Stimulated activated CD4-positive, alpha-beta T cell treated with anti-CD3 and anti-CD28 coated beads, Interleukin-12 subunit alpha, Interleukin-12 subunit beta, amount 100 ng/mL, for 4 hours (primary cell): ENCODE data around the gene HPS4.

Source experiments
- DNase-seq: peaks from one replicate; pipeline ENCODE4 v3.0.0-alpha.2; 2020

The HPS4 gene

DNA sequence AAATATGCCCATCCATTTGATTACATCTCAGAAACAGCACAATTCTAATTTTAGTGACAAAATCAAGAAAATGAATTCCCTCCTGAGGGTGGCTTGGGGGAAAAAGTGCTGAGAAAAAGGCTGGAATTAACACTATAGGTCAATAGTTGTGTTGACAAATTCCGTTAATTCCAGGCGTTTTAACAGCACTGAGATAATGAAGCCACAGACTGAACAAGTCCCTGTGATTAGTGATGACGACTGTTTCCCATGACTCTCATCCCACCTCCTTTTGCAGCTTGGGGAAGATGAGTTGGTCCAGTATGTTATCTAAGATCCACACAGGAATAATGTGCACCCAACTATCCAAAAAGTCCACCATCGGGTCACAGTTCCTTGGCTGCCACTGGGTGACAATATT is 12.9 kb upstream of the HPS4 start:
- DNase-seq = no peak

DNA sequence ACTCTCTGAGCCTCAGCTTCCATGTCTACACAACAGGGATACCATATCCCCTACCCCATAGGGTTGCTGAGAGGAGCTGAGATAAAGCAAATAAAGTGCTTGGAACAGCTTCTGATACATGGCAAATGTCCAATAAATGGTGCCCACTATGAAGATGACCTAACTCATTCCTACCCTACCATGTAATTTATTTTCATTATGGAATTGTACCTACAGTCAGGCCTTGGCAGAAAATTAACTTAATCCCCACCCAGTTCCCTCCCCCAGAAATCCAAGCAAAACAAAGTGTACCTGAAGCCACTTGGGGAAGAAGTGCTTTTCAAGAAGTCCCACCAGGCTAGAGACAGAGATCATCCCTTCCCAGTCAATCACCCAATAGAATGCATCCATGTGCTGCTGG is 10.9 kb upstream of the HPS4 start:
- DNase-seq = no peak

DNA sequence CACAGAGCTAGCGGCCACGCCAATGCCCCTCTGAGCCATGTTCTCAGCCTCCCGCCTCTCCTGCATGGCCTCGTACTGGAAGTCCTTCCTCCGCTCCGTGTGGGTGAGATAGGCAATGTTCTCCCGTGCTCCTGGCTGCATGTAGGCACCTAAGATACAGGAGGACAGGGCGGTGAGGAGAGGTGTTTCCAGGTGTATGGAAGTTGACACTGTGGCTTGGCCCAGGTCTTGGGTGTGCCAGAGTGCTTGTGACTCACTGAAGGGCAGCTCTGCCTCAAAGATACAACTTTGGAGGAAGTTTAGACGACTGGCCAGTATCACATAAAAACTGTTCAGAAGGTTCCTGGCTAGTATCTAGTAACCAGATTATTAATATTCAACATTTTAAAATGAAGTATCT is 8.6 kb upstream of the HPS4 start:
- DNase-seq = no peak

GRCh38 chr22:26489447-26490036 is 6.0 kb upstream of the HPS4 start:
- no peak for DNase-seq

DNA sequence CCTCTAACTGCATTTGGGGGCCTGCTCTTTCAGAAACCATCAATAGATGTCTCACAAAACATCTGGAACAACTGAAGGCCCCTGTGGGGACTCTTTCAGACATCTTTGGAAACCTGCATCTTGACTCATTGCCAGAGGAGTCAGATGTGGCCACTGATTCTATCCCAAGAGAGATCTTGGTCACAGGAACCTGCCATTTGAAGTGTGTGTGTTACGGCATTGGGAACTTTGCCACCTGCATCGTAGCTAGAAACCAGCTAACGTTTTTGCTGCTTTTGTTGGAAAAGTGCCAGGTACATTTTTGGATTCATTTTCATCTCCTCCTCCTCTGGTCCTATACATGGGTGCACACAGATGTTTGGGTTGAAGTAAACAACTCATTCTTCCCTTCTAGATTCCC is 4.4 kb upstream of the HPS4 start:
- DNase-seq = no peak

- no peak for DNase-seq
Observed at GRCh38 chr22:26486394-26486793, 2.8 kb upstream of the HPS4 start.

DNA sequence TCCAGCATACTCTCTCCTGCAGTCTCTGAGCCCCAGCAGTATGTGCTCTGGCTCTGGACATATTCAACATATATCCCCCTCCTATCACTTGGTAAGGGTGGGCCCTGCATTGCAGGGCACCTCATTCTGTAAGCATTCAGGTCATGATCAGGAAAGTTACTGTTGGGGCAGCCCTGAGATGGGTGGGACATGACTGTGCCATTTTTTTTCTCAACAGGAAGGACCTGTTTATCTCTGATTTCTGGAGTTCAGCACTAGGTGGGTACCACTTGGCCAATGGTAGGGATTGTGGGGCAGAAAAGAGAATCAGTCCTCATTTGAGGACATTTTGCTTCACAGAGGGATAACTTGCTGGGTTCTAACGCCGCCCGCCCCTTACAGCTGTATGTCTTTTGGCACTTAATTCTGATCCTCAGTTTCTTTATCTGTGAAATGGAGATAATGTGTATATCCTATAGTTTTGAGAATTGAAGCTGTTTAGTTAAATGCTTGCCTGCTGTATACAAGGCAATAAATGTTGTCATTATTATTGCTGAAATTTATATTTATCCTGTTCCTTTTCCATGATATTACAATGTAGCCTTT is 2.3 kb upstream of the HPS4 start:
- no peak for DNase-seq

DNA sequence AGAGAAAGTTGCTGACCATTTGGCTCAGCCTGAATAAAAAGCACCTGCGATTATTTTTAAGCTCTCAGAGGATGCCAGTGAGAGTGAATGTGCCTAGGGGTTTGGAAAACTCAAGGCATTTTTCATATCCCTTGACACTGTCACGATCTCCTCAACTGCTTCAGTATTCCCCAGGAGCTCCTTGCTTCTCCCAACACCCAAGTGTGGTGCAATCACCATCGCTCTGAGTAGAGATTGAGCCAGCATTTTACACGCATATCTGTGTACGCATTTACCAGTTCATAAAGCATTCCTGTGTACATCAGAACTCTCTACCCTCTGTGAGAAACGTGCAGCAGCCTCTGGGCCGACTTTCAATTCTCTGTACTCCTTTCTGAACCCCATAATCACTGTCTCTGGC is 1.4 kb upstream of the HPS4 start:
- no peak for DNase-seq

- DNase-seq = no peak
Observed at GRCh38 chr22:26484360-26484706, 750 bp upstream of the HPS4 start.

GRCh38 chr22:26483043-26483438 is 542 bp downstream of the HPS4 start:
- DNase-seq = no peak

DNA sequence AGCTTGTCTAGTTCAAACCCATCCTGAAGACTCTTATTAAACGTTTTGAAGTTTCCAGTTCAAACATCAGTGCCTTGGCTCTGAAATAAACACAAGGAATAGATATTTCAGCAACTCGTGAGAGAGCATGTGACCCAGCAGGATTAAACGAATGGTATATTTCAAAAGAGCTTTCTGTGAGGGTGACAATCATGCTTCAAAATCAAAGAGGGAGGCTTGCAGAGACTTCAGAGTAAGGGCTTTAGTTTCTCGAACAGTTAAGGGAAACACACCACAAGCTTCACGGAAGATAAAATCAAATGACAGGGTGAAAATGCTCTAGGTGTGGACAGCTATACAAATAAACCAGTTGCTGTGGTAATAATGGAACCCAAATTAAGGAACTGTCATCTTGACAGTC is 1.4 kb downstream of the HPS4 start:
- DNase-seq = no peak

DNA sequence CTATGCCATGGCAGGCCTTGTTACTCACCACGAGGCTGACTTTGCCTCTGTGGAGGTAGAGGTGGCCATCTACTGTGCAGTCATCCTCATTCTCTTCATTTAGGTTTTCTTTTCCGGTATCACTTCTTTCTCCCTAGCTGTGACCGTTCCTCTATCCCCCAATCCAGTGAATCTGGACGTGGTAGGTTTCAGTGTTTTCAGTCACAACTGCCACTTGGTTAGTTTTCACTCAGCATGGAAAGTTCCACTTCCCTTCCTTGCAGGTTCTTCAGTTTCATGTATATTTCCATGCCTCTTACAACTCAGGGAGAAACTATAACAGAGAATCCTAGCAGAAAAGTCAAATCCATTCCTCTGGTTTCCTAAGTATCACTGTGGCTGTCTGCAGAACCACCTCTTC is 1.9 kb downstream of the HPS4 start:
- DNase-seq = no peak

DNA sequence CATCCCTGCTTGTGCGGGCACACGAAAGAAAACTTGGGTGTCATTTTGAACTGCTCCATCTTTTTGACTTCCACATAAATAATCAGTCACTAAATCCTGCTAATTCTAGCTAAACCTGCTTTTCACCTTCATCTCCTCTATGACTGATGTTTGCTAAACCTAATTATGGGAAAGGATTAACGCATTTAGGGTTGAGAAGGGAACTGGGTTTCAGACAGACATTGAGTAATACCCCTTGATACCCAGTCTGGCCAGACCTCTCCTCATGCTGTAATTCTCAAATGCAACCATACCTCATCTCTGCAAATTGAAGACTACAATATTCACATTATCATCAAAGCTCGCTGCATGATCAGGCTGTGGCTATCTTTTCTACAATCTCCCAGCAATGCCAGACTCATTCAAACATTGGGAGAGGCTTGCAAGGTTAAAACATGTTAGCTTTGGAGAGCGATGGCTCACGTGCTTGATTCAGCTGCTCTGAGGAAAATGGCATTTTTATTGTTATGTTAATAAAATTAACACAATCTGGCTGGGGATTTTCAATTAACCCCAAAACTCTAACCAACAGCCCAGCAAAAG is 2.4 kb downstream of the HPS4 start:
- DNase-seq = no peak

DNA sequence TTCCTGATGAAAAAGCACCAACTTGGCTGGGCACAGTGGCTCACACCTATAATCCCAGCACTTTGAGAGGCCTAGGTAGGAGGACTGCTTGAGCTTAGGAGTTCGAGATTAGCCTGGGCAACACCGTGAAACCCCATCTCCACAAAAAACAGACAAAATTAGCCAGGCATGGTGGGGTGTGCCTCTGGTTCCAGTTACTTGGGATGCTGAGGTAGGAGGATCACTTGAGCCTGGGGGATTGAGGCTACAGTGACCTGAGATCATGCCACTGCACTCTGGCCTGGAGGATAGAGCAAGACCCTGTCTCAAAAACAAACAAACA is 3.0 kb downstream of the HPS4 start:
- no peak for DNase-seq

GRCh38 chr22:26479792-26480610 is 3.6 kb downstream of the HPS4 start:
- DNase-seq = no peak

- DNase-seq = no peak
Observed at GRCh38 chr22:26479043-26479791, 4.4 kb downstream of the HPS4 start.

- DNase-seq = no peak
Observed at GRCh38 chr22:26477341-26477731, 6.2 kb downstream of the HPS4 start.

DNA sequence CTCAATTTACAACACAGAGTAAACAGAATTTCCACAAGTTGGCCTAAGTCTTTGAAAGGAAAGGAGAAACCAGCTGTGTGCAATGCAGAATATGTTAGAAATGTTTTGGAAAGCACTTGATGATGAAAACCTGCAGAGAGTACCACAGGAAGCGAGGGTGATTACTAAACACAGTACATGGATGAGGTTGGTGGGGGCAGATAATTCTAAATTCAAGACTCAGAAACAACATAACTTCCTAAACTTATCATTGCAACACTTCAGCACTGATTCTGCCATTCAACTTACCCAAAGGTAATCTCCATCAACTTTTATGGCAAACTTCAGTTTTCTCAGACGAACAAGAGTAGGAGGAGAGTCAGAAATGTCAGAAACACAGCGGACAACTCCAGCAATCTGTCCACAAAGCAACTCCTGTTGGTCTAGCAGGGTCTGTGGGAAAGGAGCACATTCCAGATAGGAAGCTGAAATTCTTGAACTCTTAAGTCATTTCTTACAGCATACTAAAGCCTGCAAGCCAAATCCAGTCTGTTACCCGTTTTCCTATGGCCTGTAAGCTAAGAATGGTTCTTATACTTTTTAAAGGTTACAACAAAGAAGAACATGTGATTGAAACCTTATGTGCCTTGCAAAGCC is 6.8 kb downstream of the HPS4 start:
- no peak for DNase-seq

- no peak for DNase-seq
Observed at GRCh38 chr22:26474682-26475081, 8.9 kb downstream of the HPS4 start.

- no peak for DNase-seq
Observed at GRCh38 chr22:26471522-26471921, 12.1 kb downstream of the HPS4 start.

- no peak for DNase-seq
Observed at GRCh38 chr22:26470807-26471206, 12.8 kb downstream of the HPS4 start.

GRCh38 chr22:26466196-26466595 is 17.4 kb downstream of the HPS4 start:
- no peak for DNase-seq

- DNase-seq = no peak
Observed at GRCh38 chr22:26464312-26464711, 19.3 kb downstream of the HPS4 start.
